ENCODE measurements around the gene TMEM41A.
"Not testable (repeated sequence)": the region's sequence is repeated elsewhere in the genome, so short reads cannot be mapped to it uniquely, and the experiment has no call there.

The TMEM41A gene

GRCh38 chr3:185477316-185477715 is 21.5 kb downstream of the TMEM41A start:
- no peak overlapping the region for H3K4me3 ChIP-seq (replicated peaks; ENCODE audit: low read depth, low read length)

GRCh38 chr3:185474922-185475321 is 23.9 kb downstream of the TMEM41A start:
- not testable (repeated sequence) for DNase-seq (ENCODE audit: low read depth); H3K4me3 ChIP-seq (replicated peaks; ENCODE audit: low read depth, low read length)

More at GRCh38 chr3:185477316-185477715, 21.5 kb downstream of the TMEM41A start:
- DNase-seq (ENCODE audit: low read depth) = no peak
- TF ChIP-seq CTCF (IDR thresholded peaks at IDR 0.05; ENCODE audit: low read length, missing control alignments) = no peak

GRCh38 chr3:185473290-185473815 is 25.5 kb downstream of the TMEM41A start:
- no peak overlapping the region for H3K4me3 ChIP-seq (replicated peaks; ENCODE audit: low read depth, low read length)
- no peak for DNase-seq (ENCODE audit: low read depth)
- TF ChIP-seq CTCF (IDR thresholded peaks at IDR 0.05; ENCODE audit: low read length, missing control alignments) = no peak

- DNase-seq (ENCODE audit: low read depth) = no peak
- no peak for TF ChIP-seq CTCF (IDR thresholded peaks at IDR 0.05; ENCODE audit: low read length, missing control alignments)
- H3K4me3 ChIP-seq (replicated peaks; ENCODE audit: low read depth, low read length) = no peak overlapping the region
Measured at GRCh38 chr3:185470323-185470722, 28.5 kb downstream of the TMEM41A start.

GRCh38 chr3:185469542-185469941 is 29.3 kb downstream of the TMEM41A start:
- no peak for TF ChIP-seq CTCF (IDR thresholded peaks at IDR 0.05; ENCODE audit: low read length, missing control alignments)
- no peak overlapping the region for H3K4me3 ChIP-seq (replicated peaks; ENCODE audit: low read depth, low read length)

DNA sequence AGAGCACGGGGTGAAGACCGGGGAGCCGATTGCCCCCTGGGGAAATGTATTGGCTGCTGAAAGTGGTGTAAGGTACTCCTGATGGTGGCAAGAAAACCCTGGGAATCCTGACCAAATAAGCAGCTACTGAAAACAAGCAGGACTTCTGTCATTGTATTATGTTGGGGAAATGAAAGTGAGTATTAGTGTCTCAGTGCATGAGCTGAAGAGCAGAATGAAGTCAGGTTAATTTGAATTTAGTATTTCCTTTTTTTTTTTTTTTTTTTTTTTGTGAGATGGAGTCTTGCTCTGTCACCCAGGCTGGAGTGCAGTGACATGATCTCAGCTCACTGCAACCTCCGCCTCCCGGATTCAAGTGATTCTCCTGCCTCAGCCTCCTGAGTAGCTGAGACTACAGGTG is 32.7 kb downstream of the TMEM41A start:
- DNase-seq (ENCODE audit: low read depth); H3K4me3 ChIP-seq (replicated peaks; ENCODE audit: low read depth, low read length): not testable (repeated sequence)

More at GRCh38 chr3:185469542-185469941, 29.3 kb downstream of the TMEM41A start:
- no peak for DNase-seq (ENCODE audit: low read depth)

GRCh38 chr3:185465471-185465870 is 33.4 kb downstream of the TMEM41A start:
- no peak for TF ChIP-seq CTCF (IDR thresholded peaks at IDR 0.05; ENCODE audit: low read length, missing control alignments)
- no peak overlapping the region for H3K4me3 ChIP-seq (replicated peaks; ENCODE audit: low read depth, low read length)
- DNase-seq (ENCODE audit: low read depth) = no peak

DNA sequence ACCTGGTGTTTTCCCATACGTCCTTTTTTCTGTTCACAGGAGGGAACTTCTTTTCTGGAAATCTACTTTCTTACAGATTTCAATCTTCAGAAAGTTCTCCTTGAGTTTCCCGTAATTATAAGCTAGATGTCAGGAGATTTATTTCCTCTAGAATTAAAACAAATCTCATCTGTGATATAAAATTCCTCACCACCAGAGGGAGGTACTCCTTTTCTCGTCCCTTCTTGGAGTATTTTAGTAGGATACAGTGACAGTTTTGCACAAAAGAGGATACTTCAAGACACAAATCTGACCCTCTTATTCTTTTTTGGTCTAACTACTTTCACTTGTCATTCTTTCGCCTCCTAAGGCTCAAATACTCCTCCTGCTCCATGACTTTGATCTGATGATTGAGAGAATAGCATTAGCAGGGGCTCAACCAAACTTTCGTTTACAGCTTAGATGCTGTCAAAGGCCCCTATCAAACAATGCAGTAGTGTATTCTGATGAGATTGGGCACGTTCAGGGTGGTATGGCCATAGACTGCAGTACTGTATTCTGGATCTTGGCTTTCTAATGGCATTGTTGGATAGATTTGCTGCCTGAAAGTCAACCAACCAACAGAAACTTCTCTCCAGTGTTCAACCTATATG is 38.0 kb downstream of the TMEM41A start:
- no peak overlapping the region for H3K4me3 ChIP-seq (replicated peaks; ENCODE audit: low read depth, low read length)
- peak; percentile 43 for TF ChIP-seq CTCF (IDR thresholded peaks at IDR 0.05; ENCODE audit: low read length, missing control alignments)
- DNase-seq (ENCODE audit: low read depth) = peak; percentile 56

All from fibroblast of pulmonary artery (primary cell).